ENCODE results near the gene MRPL44.
A peak's percentile ranks its signal among the peaks of the same experiment; 100 is the strongest.

MRPL44 gene

GRCh38 chr2:223928113-223929006 lies 28.9 kb upstream of the MRPL44 start:
- H2BK120ac ChIP-seq (ENCODE audit: low read depth, low read length) = no peak overlapping the region
- peaks cover 0 to 14% of the 10 kb centered on the region in 2 donors for H3K36me3 ChIP-seq (replicated peaks in 1 of 2; ENCODE audit: control insufficient read depth in 2 of 2, insufficient read depth in 2 of 2, low read length in 2 of 2)
- H2AK5ac ChIP-seq (ENCODE audit: low read depth, low read length) = no peak overlapping the region
- no peak overlapping the region for H2BK12ac ChIP-seq (ENCODE audit: low read length)
- H3K27me3 ChIP-seq (ENCODE audit: control insufficient read depth in 3 of 3, insufficient read depth in 3 of 3, low read depth in 1 of 3, low read length in 3 of 3) = no peaks in the 10 kb centered on the region
- no peak overlapping the region for H3K4me2 ChIP-seq (ENCODE audit: insufficient read depth, low read length, poor library complexity, severe bottlenecking)
- H3K79me1 ChIP-seq (ENCODE audit: low read depth, low read length) = no peaks in the 10 kb centered on the region
- H4K8ac ChIP-seq (ENCODE audit: low read depth, low read length) = no peak overlapping the region
- no peak overlapping the region for H3K23ac ChIP-seq (ENCODE audit: low read depth, low read length, poor library complexity)
- H3K18ac ChIP-seq (ENCODE audit: low read length) = no peak overlapping the region
- H3K4me3 ChIP-seq (ENCODE audit: low read length in 2 of 2) = no peak overlapping the region
- H2AFZ ChIP-seq (ENCODE audit: low read length) = no peak overlapping the region
- H4K91ac ChIP-seq (ENCODE audit: low read depth, low read length, poor library complexity) = no peak overlapping the region
- no peak overlapping the region for H3K9ac ChIP-seq (ENCODE audit: low read depth, low read length, poor library complexity)
- H2BK5ac ChIP-seq (ENCODE audit: low read length) = no peak overlapping the region
- no CpG with 5 or more reads among the region's 7 CpGs for WGBS, 2 donors (ENCODE audit: extremely low coverage in 2 of 2, insufficient read length in 2 of 2, insufficient replicate concordance in 1 of 2)
- H3K4me1 ChIP-seq (ENCODE audit: control insufficient read depth in 2 of 2, insufficient read depth in 1 of 2, low read depth in 1 of 2, low read length in 2 of 2) = peaks cover 0 to 3% of the 10 kb centered on the region in 2 donors
- DNase-seq (ENCODE audit: low spot score) = no peak
- H2BK15ac ChIP-seq (ENCODE audit: low read length) = no peak overlapping the region
- peaks cover 0 to 11% of the 10 kb centered on the region in 2 donors for H3K9me3 ChIP-seq (replicated peaks in 1 of 2; ENCODE audit: control insufficient read depth in 2 of 2, insufficient read depth in 1 of 2, low read depth in 1 of 2, low read length in 2 of 2)
- no peak overlapping the region for H3K14ac ChIP-seq (ENCODE audit: low read length)
- no peak overlapping the region for H3K27ac ChIP-seq (replicated peaks; ENCODE audit: low read length)
- no peak overlapping the region for H3K4ac ChIP-seq (ENCODE audit: low read length)

- no peak overlapping the region for H2AK5ac ChIP-seq (ENCODE audit: low read depth, low read length)
- H3K4me2 ChIP-seq (ENCODE audit: insufficient read depth, low read length, poor library complexity, severe bottlenecking) = no peak overlapping the region
- no peak overlapping the region for H3K27ac ChIP-seq (replicated peaks; ENCODE audit: low read length)
- no peak overlapping the region for H3K18ac ChIP-seq (ENCODE audit: low read length)
- no peak overlapping the region for H3K9ac ChIP-seq (ENCODE audit: low read depth, low read length, poor library complexity)
- no peak overlapping the region for H4K91ac ChIP-seq (ENCODE audit: low read depth, low read length, poor library complexity)
- no peak overlapping the region for H3K4ac ChIP-seq (ENCODE audit: low read length)
- peaks cover 0 to 3% of the 10 kb centered on the region in 2 donors for H3K4me1 ChIP-seq (ENCODE audit: control insufficient read depth in 2 of 2, insufficient read depth in 1 of 2, low read depth in 1 of 2, low read length in 2 of 2)
- no peak overlapping the region for H2BK5ac ChIP-seq (ENCODE audit: low read length)
- no peak overlapping the region for H2AFZ ChIP-seq (ENCODE audit: low read length)
- no peak for DNase-seq (ENCODE audit: low spot score)
- no peak overlapping the region for H2BK12ac ChIP-seq (ENCODE audit: low read length)
- no CpG with 5 or more reads among the region's 4 CpGs for whole genome bisulfite sequencing, 2 donors (ENCODE audit: extremely low coverage in 2 of 2, insufficient read length in 2 of 2, insufficient replicate concordance in 1 of 2)
- no peak overlapping the region for H3K14ac ChIP-seq (ENCODE audit: low read length)
- H3K27me3 ChIP-seq (ENCODE audit: control insufficient read depth in 3 of 3, insufficient read depth in 3 of 3, low read depth in 1 of 3, low read length in 3 of 3) = no peaks in the 10 kb centered on the region
- peaks cover 0 to 10% of the 10 kb centered on the region in 2 donors for H3K36me3 ChIP-seq (replicated peaks in 1 of 2; ENCODE audit: control insufficient read depth in 2 of 2, insufficient read depth in 2 of 2, low read length in 2 of 2)
- no peak overlapping the region for H3K23ac ChIP-seq (ENCODE audit: low read depth, low read length, poor library complexity)
- no peaks in the 10 kb centered on the region for H3K79me1 ChIP-seq (ENCODE audit: low read depth, low read length)
- no peak overlapping the region for H4K8ac ChIP-seq (ENCODE audit: low read depth, low read length)
- H2BK120ac ChIP-seq (ENCODE audit: low read depth, low read length) = no peak overlapping the region
- no peak overlapping the region for H2BK15ac ChIP-seq (ENCODE audit: low read length)
- H3K4me3 ChIP-seq (ENCODE audit: low read length in 2 of 2) = no peak overlapping the region
- H3K9me3 ChIP-seq (replicated peaks in 1 of 2; ENCODE audit: control insufficient read depth in 2 of 2, insufficient read depth in 1 of 2, low read depth in 1 of 2, low read length in 2 of 2) = peaks cover 0 to 11% of the 10 kb centered on the region in 2 donors
These were observed 27.6 kb upstream of the MRPL44 start for GRCh38 chr2:223929571-223930102.

- Histone ChIP-seq H3K4ac (ENCODE audit: low read length) (no peak overlapping the region), H2BK120ac (ENCODE audit: low read depth, low read length) (no peak overlapping the region), H3K36me3 (replicated peaks in 1 of 2; ENCODE audit: control insufficient read depth in 2 of 2, insufficient read depth in 2 of 2, low read length in 2 of 2) (peaks cover 0 to 7% of the 10 kb centered on the region in 2 donors), H3K4me3 (ENCODE audit: low read length in 2 of 2) (no peak overlapping the region), H3K9me3 (replicated peaks in 1 of 2; ENCODE audit: control insufficient read depth in 2 of 2, insufficient read depth in 1 of 2, low read depth in 1 of 2, low read length in 2 of 2) (peaks cover 0 to 11% of the 10 kb centered on the region in 2 donors), H3K79me1 (ENCODE audit: low read depth, low read length) (peaks cover 2% of the 10 kb centered on the region), H3K4me1 (ENCODE audit: control insufficient read depth in 2 of 2, insufficient read depth in 1 of 2, low read depth in 1 of 2, low read length in 2 of 2) (peaks cover 0 to 3% of the 10 kb centered on the region in 2 donors), H4K8ac (ENCODE audit: low read depth, low read length) (peak overlapping the region; percentile 86), H3K14ac (ENCODE audit: low read length) (no peak overlapping the region), H3K18ac (ENCODE audit: low read length) (peak overlapping the region; percentile 20), H3K9ac (ENCODE audit: low read depth, low read length, poor library complexity) (no peak overlapping the region), H3K4me2 (ENCODE audit: insufficient read depth, low read length, poor library complexity, severe bottlenecking) (no peak overlapping the region), H2BK12ac (ENCODE audit: low read length) (no peak overlapping the region), H3K23ac (ENCODE audit: low read depth, low read length, poor library complexity) (no peak overlapping the region), H2AK5ac (ENCODE audit: low read depth, low read length) (no peak overlapping the region), H2BK15ac (ENCODE audit: low read length) (no peak overlapping the region), H2BK5ac (ENCODE audit: low read length) (no peak overlapping the region), H2AFZ (ENCODE audit: low read length) (no peak overlapping the region), H3K27ac (replicated peaks; ENCODE audit: low read length) (no peak overlapping the region), H4K91ac (ENCODE audit: low read depth, low read length, poor library complexity) (peak overlapping the region; percentile 11), H3K27me3 (ENCODE audit: control insufficient read depth in 3 of 3, insufficient read depth in 3 of 3, low read depth in 1 of 3, low read length in 3 of 3) (no peaks in the 10 kb centered on the region)
- no CpG with 5 or more reads among the region's 23 CpGs for WGBS, 2 donors (ENCODE audit: extremely low coverage in 2 of 2, insufficient read length in 2 of 2, insufficient replicate concordance in 1 of 2)
- DNase-seq (ENCODE audit: low spot score) = no peak
These were observed 26.9 kb upstream of the MRPL44 start for GRCh38 chr2:223930103-223930976.

Data from neuronal stem cell (in vitro differentiated cells).